DMS153 treated with DMSO at 0.1 percent for 48 hours (cell line): Measurements from ENCODE around the gene AXDND1.

Experiments used
- DNase-seq: peaks from one replicate; lab custom pipeline; 2025; ENCODE audit not compliant: unreplicated experiment; lab: John Stamatoyannopoulos, UW

The AXDND1 gene

GRCh38 chr1:179550746-179551682, 185.2 kb downstream of the AXDND1 start:
- DNase-seq: no peak

DNA sequence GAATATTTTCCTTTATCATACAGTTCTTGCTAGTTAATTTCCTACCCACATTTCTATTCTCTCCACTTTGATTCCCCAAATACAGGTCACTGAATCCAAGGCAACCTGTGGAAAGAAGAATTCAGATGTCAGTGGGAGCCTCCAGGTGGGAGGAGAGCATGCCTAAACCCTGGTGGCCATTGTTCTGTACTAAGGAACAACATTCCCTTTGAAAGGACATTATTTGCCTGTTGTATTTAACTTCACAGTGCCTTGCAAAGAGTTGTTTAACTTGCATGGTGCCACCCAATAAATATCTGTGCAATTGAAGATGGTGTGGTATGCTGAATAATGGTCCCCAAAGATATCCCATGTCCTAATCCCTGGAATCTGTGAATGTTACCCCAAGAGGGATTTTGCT, 188.7 kb downstream of the AXDND1 start:
- DNase-seq: no peak

DNA sequence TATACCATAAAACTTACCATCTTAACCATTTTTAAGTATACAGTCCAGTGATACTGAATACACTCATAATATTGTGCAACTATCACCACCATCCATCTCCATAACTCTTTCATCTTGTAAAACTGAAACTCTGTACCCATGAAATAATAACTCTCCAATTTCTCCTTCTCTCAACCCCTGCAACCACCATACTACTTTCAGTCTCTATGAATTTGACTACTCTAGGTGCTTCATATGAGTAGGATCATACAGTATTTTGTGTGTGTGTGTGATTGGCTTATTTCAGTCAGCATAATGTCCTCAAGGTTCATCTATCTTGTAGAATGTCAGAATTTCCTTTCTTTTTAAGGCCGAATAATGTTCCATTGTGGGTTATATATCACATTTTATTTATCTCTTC, 192.3 kb downstream of the AXDND1 start:
- no peak for DNase-seq

DNA sequence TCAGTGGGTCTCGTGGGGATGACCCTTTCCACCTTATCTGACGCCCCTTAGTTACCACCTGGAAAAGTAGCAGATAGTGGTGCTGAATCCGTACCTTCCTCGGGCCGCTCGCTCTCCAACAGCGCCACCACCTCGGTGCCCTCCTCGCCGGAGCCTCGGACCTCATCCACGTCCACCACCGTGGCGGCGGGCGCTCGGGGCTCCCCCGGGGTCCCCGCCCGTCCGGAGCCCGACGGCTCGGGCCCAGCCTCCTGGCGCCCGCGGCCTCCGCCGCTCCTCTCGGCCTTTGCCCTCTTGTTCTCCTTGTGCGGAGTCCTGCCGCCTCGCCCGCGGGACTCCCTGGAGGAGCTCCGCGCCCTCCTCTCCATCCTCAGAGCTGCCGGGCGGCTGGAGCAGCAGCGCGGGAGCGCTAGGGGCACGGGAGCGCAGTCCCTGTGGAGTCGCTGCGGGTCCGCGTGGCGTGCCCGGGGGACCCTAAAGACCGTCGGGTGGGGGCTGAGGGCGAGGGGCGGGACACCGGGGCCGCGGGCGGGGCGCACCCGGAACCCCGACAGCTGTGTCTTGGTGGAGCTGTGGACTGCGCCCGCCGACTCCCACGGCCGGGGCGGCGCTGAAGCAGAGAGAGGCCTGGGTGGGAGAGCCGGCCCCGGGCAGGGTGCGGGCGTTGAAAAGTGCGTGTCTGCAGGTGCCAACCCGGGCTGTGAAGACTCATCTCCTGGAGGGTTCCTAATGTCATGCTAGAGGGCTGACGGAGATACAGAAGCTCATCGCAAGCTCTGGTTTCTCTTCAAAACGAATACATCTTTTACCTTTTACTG, 209.9 kb downstream of the AXDND1 start, which contains the start of gene NPHS2:
Gene NPHS2 (minus strand): TSS at position 452 of the 818 bp plus-strand sequence. CDS start 84 bp downstream, at position 368.
- DNase-seq: no peak

GRCh38 chr1:179576509-179576908, 210.7 kb downstream of the AXDND1 start:
- DNase-seq: no peak

- no peak for DNase-seq
These were observed 218.1 kb downstream of the AXDND1 start for GRCh38 chr1:179583771-179584320.

DNA sequence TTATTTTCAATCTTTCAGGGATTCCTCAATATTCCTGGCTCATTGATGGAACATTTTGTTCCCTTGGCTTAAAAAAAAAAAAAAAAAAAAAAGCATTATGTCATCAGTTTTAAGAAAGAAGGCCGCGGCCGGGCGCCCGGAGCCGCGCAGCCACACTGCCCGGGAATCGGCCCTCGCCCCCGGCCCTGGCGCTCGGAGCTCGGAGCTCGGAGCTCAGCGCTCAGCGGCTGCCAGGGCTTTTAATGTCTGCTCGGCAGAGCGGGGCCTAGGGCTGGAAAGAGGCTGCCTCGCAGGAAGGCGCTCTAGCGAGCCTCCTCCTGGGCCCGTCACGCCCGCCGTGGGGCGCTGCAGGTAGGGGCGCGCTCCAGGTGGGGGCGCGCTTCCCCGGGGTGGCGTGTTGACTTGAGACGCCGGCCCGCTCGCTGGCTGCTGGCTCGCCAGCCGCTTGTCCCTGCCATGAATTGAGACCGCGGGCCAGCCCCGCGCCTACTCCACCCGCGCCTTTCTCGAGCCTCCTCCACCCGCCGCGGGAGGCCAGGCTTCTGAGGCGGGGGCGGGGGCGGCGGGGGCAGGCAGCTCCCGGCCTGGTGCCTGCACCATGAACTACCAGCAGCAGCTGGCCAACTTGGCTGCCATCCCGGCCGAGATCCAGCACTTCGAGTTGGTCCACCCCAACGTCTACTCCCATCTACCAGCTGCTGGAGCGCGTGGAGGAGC, 220.5 kb downstream of the AXDND1 start:
- peak; percentile 77 for DNase-seq

GRCh38 chr1:179587336-179587735, 221.6 kb downstream of the AXDND1 start:
- DNase-seq: no peak

DNA sequence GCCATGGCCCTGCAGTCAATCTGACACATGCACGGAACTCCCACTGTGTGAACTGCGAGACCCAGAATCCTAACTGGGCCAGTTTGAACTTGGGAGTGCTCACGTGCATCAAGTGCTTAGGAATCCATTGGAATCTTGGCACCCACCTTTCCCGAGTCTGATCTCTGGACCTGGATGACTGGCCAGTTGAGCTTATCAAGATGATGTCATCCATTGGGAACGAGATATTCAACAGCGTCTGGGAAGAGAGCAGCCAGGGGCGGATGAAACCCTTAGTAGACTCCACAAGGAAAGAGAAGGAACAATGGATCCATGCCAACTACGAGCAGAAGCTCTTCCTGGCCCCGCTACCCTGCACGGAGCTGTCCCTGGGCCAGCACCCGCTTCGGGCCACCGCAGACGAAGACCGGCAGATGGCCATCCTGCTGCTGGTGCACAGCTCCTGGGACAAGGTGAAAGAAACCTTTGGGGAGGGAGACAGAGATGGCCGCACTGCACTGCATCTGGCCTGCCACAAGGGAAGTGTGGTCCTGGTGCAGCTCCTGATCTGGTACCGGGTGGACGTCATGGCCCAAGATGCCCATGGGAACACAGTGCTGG, 222.8 kb downstream of the AXDND1 start:
- DNase-seq: no peak

DNA sequence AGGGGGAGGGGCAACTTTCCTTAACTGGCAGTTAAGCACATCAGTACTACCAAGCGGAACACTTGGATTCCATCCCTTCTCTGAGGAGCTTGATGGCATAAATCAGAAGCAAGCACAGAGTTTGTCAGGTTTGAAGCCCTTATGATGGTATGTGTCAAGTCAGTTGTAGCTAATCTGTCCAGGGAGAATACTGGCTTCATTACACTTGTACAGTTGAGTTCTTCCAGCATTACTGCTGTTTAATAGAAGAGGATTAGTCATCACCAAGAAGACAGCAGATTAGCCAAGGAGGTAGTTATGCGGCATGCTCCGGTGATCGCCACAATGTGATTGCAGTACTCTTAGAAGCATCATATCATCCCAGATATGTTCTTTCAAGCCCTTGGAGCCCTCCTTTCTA, 223.7 kb downstream of the AXDND1 start:
- no peak for DNase-seq

DNA sequence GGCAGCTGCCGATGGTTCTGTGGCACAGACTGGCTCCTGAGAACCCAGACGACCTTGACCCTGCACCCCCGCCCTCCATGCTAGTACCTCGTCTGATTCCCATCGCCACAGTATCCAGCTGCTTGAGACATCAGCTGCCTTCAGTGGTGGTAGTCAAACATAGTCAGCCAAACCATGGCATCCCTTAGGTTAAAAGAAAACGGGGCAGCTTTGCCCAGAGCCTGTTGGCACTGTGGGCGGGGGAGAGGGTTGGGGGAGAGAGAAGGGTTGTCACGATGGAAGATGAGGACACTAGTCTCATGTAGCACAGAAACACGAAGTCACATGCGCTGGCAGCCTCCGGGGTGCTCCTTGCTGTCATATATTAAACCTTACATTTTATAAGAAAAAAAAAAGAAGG, 224.9 kb downstream of the AXDND1 start:
- no peak for DNase-seq

GRCh38 chr1:179591253-179591591, 225.5 kb downstream of the AXDND1 start:
- no peak for DNase-seq

GRCh38 chr1:179591592-179592580, 226.1 kb downstream of the AXDND1 start, which contains the start of gene TDRD5:
TSS of gene TDRD5 (plus strand) at chr1:179591832. CDS start at chr1:179592616, 784 bp downstream.
- DNase-seq: peak; percentile 52

DNA sequence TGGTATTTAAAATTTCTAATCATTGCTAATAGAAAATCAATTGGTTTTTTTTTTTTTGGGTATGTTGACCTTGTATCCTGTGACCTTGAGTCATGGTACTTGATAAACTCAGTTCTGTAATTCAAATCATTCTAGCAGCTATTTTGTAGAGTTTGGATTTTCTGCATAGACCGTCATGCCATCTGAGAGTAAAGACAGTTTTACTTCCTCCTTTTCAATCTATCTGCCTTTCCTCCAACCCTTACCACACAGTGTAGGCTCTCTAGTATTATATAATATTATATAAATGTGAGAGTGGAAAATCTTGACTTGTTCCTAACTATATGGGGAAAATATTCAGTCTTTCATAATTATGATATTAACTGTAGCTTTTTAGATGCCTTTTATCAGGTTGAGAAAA, 232.9 kb downstream of the AXDND1 start:
- no peak for DNase-seq

- DNase-seq: peak; percentile 73
These were observed 234.0 kb downstream of the AXDND1 start for GRCh38 chr1:179599623-179600249.

DNA sequence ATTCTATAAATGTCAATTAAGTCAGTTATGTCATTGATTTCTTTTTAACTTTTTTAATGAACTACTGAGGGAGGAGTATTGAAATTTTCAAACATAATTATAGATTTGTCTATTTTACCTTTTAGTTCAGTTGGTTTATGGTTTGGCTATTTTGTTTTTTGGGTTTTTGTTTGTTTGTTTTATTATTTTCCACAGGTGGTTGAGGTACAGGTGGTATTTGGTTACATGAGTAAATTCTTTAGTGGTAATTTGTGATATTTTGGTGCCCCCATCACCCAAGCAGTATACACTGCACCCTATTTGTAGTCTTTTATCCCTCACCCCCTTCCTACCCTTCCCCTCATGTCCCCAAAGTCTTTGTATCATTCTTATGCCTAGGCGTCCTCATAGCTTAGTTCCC, 235.3 kb downstream of the AXDND1 start:
- no peak for DNase-seq
